ENCODE data around the gene RPL23.
A peak's percentile ranks its signal among the peaks of the same experiment; 100 is the strongest.

The RPL23 gene

DNA sequence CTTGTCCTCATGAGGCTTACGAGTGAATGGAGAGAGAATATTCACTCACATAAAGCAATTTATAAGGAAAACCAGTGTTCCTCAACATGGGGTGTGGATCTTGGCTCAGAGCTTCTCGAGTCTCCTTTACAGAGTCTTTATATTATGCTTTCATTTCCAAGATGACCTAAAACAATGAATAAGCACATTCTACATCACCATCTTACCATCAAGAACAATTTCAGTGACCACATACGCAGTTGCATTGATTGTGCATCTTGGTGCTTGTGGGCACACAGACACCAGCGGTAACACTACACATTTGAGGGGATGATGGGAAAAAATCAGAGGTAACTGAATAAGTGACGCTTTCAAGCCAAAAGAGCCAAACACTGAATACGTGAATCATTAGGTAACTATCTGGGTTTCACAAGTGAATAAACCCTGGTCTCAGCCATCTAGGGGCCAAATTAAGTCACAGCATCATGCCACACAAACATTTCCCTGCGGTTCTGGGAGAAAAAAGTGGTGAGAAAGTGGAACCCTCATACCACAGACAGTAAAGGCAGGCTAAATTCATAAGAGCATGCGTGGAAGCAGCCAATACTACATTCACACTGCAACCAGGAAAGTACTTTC lies 37.8 kb downstream of the RPL23 start:
- H3K27ac ChIP-seq (replicated peaks) = no peak overlapping the region
- TF ChIP-seq SPI1 (IDR thresholded peaks at IDR 0.05; ENCODE audit: borderline replicate concordance, low read depth) (no peak), GABPA (IDR thresholded peaks at IDR 0.05; ENCODE audit: low read depth) (no peak), POLR2AphosphoS5 (IDR thresholded peaks at IDR 0.05; ENCODE audit: low read depth) (no peak), CTCF (IDR thresholded peaks at IDR 0.05; ENCODE audit: insufficient read depth, low read length) (no peak)
- TF ChIP-seq, protein P1, sequence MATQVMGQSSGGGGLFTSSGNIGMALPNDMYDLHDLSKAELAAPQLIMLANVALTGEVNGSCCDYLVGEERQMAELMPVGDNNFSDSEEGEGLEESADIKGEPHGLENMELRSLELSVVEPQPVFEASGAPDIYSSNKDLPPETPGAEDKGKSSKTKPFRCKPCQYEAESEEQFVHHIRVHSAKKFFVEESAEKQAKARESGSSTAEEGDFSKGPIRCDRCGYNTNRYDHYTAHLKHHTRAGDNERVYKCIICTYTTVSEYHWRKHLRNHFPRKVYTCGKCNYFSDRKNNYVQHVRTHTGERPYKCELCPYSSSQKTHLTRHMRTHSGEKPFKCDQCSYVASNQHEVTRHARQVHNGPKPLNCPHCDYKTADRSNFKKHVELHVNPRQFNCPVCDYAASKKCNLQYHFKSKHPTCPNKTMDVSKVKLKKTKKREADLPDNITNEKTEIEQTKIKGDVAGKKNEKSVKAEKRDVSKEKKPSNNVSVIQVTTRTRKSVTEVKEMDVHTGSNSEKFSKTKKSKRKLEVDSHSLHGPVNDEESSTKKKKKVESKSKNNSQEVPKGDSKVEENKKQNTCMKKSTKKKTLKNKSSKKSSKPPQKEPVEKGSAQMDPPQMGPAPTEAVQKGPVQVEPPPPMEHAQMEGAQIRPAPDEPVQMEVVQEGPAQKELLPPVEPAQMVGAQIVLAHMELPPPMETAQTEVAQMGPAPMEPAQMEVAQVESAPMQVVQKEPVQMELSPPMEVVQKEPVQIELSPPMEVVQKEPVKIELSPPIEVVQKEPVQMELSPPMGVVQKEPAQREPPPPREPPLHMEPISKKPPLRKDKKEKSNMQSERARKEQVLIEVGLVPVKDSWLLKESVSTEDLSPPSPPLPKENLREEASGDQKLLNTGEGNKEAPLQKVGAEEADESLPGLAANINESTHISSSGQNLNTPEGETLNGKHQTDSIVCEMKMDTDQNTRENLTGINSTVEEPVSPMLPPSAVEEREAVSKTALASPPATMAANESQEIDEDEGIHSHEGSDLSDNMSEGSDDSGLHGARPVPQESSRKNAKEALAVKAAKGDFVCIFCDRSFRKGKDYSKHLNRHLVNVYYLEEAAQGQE (IDR thresholded peaks at IDR 0.05; ENCODE audit: insufficient replicate concordance, low read depth) = no peak
- DNase-seq (ENCODE audit: low read depth in 1 of 2, low spot score in 1 of 2) = peak in 1 of 2 experiments; percentile 13
- no peak overlapping the region for H3K4me3 ChIP-seq (replicated peaks; ENCODE audit: insufficient read depth, low read length)
- no peaks in the 10 kb centered on the region for H3K27me3 ChIP-seq (ENCODE audit: insufficient read depth, poor library complexity, severe bottlenecking)

DNA sequence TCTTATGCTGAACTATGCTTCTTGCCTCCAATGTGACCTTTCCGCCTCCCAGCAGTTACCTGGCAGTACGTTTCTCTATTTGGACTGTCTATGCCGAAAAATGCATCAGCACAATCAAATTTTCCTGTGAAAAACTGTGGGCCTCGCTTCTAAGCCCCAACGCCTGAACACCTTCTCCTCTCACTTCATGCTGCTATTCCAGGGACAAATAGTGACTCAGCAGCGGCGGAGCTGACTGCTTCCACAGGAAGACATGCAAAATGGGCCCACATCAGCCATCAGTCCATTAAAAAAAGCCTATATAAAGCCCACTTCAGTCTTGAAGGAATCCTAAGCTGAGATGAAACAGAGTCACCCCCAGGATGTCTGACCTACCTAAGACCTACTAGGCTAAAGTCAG lies 43.7 kb downstream of the RPL23 start:
- Histone ChIP-seq H3K27ac (replicated peaks) (no peak overlapping the region), H3K4me3 (replicated peaks; ENCODE audit: insufficient read depth, low read length) (no peak overlapping the region), H3K27me3 (ENCODE audit: insufficient read depth, poor library complexity, severe bottlenecking) (no peaks in the 10 kb centered on the region)
- TF ChIP-seq SPI1 (IDR thresholded peaks at IDR 0.05; ENCODE audit: borderline replicate concordance, low read depth) = no peak
- no peak for TF ChIP-seq CTCF (IDR thresholded peaks at IDR 0.05; ENCODE audit: insufficient read depth, low read length)
- no peak for TF ChIP-seq GABPA (IDR thresholded peaks at IDR 0.05; ENCODE audit: low read depth)
- no peak for TF ChIP-seq POLR2AphosphoS5 (IDR thresholded peaks at IDR 0.05; ENCODE audit: low read depth)
- TF ChIP-seq, protein P1 (IDR thresholded peaks at IDR 0.05; ENCODE audit: insufficient replicate concordance, low read depth) = no peak
- no peak for DNase-seq (ENCODE audit: low read depth in 1 of 2, low spot score in 1 of 2)

DNA sequence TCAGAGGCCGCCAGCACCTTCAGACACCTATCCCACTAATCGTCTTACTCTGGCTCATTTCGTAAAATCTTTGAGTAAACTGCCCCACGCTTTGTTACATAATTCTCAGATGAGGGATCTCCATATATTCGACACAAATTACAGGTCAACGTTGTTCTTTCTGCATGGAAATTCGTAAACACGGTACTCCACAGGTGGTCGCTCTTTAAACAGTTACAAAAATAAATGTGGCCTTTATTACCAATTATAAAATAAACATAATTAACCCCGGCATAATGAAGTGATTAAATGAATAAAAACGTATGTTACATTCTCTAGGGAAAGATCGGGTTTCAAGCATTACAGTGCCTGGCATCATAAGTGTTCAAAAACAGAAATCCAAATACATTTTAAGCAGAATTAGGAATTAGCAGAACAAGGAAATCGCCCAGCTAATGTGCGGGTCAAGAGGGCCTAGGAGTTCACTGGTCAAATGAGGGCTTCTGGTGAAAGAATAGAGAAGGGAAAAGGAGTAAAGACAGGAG lies 53.2 kb downstream of the RPL23 start:
- H3K4me3 ChIP-seq (replicated peaks; ENCODE audit: insufficient read depth, low read length) = peak overlapping the region; percentile 44
- TF ChIP-seq POLR2AphosphoS5 (IDR thresholded peaks at IDR 0.05; ENCODE audit: low read depth) = no peak
- TF ChIP-seq GABPA (IDR thresholded peaks at IDR 0.05; ENCODE audit: low read depth) = no peak
- TF ChIP-seq CTCF (IDR thresholded peaks at IDR 0.05; ENCODE audit: insufficient read depth, low read length) = no peak
- TF ChIP-seq SPI1 (IDR thresholded peaks at IDR 0.05; ENCODE audit: borderline replicate concordance, low read depth) = no peak
- H3K27me3 ChIP-seq (ENCODE audit: insufficient read depth, poor library complexity, severe bottlenecking) = no peaks in the 10 kb centered on the region
- peak overlapping the region; percentile 98 for H3K27ac ChIP-seq (replicated peaks)
- DNase-seq (ENCODE audit: low read depth in 1 of 2, low spot score in 1 of 2) = no peak

Measured in HL-60 (cell line).